Measurements from ENCODE around the gene NBEA.

NBEA gene

GRCh38 chr13:35548790-35549189 lies 606.7 kb downstream of the NBEA start:
- TF ChIP-seq CTCF (IDR thresholded peaks at IDR 0.05; ENCODE audit: control extremely low read depth, extremely low read depth, low read depth, missing control alignments) = no peak
- ChIA-PET POLR2A (no interaction called here), CTCF (interaction anchor here (1.1 kb wide), 1 partner anchor 10 kb away, joined by 3 read pairs; no protein-coding TSS in a partner anchor)
- no peak for DNase-seq (ENCODE audit: extremely low spot score)

GRCh38 chr13:35549481-35549880 lies 607.4 kb downstream of the NBEA start:
- POLR2A ChIA-PET = no interaction called here
- CTCF ChIA-PET = no interaction called here
- DNase-seq (ENCODE audit: extremely low spot score) = peak; percentile 11
- TF ChIP-seq CTCF (IDR thresholded peaks at IDR 0.05; ENCODE audit: control extremely low read depth, extremely low read depth, low read depth, missing control alignments) = no peak

- CTCF ChIA-PET = interaction anchor here (1.4 to 2.3 kb wide), 2 partner anchors 9 to 19 kb away, joined by 3 to 9 read pairs; no protein-coding TSS in a partner anchor
These were observed 610.2 kb downstream of the NBEA start for GRCh38 chr13:35552172-35552844.

GRCh38 chr13:35554972-35555623 lies 613.0 kb downstream of the NBEA start:
- no peak for TF ChIP-seq CTCF (IDR thresholded peaks at IDR 0.05; ENCODE audit: control extremely low read depth, extremely low read depth, low read depth, missing control alignments)
- POLR2A ChIA-PET = no interaction called here
- DNase-seq (ENCODE audit: extremely low spot score) = no peak
- CTCF ChIA-PET = interaction anchor here (1.4 to 2.4 kb wide), 3 partner anchors 9 to 16 kb away, joined by 4 to 9 read pairs (median 5); no protein-coding TSS in a partner anchor

More at GRCh38 chr13:35552172-35552844, 610.2 kb downstream of the NBEA start:
- POLR2A ChIA-PET = no interaction called here
- no peak for TF ChIP-seq CTCF (IDR thresholded peaks at IDR 0.05; ENCODE audit: control extremely low read depth, extremely low read depth, low read depth, missing control alignments)
- DNase-seq (ENCODE audit: extremely low spot score) = no peak

- CTCF ChIA-PET = no interaction called here
- TF ChIP-seq CTCF (IDR thresholded peaks at IDR 0.05; ENCODE audit: control extremely low read depth, extremely low read depth, low read depth, missing control alignments) = no peak
- POLR2A ChIA-PET = no interaction called here
- DNase-seq (ENCODE audit: extremely low spot score) = no peak
These were observed 615.4 kb downstream of the NBEA start for GRCh38 chr13:35557475-35557874.

- no peak for DNase-seq (ENCODE audit: extremely low spot score)
- POLR2A ChIA-PET = no interaction called here
- CTCF ChIA-PET = no interaction called here
- no peak for TF ChIP-seq CTCF (IDR thresholded peaks at IDR 0.05; ENCODE audit: control extremely low read depth, extremely low read depth, low read depth, missing control alignments)
These were observed 619.5 kb downstream of the NBEA start for GRCh38 chr13:35561540-35561939.

All from GM10248 (cell line).